ENCODE results near the gene PLA2G6.

PLA2G6 gene

GRCh38 chr22:38069372-38070249 lies 112.0 kb downstream of the PLA2G6 start:
- TF ChIP-seq TAF1 (IDR thresholded peaks at IDR 0.05; ENCODE audit: borderline replicate concordance, insufficient read depth, low read length): no peak
- no peak; the same call in 1 of the 2 replicates for TF ChIP-seq POLR2AphosphoS5 (IDR thresholded peaks at IDR 0.05; ENCODE audit: low read depth, low read length)
- TF ChIP-seq REST (IDR thresholded peaks at IDR 0.05; ENCODE audit: insufficient read depth in 1 of 2, low read depth in 2 of 2, low read length in 2 of 2): no peak
- TF ChIP-seq SIN3A (IDR thresholded peaks at IDR 0.05; ENCODE audit: borderline replicate concordance, insufficient read depth, low read length): no peak
- TF ChIP-seq FOXP2 (optimal IDR thresholded peaks at IDR 0.05; ENCODE audit: borderline replicate concordance, extremely low read depth, extremely low read length, insufficient read depth): peak; percentile 93

GRCh38 chr22:38068641-38069371 lies 112.8 kb downstream of the PLA2G6 start:
- TF ChIP-seq SIN3A (IDR thresholded peaks at IDR 0.05; ENCODE audit: borderline replicate concordance, insufficient read depth, low read length) (no peak), REST (IDR thresholded peaks at IDR 0.05; ENCODE audit: insufficient read depth in 1 of 2, low read depth in 2 of 2, low read length in 2 of 2) (no peak), TAF1 (IDR thresholded peaks at IDR 0.05; ENCODE audit: borderline replicate concordance, insufficient read depth, low read length) (no peak), POLR2AphosphoS5 (IDR thresholded peaks at IDR 0.05; ENCODE audit: low read depth, low read length) (no peak), FOXP2 (optimal IDR thresholded peaks at IDR 0.05; ENCODE audit: borderline replicate concordance, extremely low read depth, extremely low read length, insufficient read depth) (no peak)

- TF ChIP-seq SIN3A (IDR thresholded peaks at IDR 0.05; ENCODE audit: borderline replicate concordance, insufficient read depth, low read length) (no peak), TAF1 (IDR thresholded peaks at IDR 0.05; ENCODE audit: borderline replicate concordance, insufficient read depth, low read length) (no peak)
These were observed 113.8 kb downstream of the PLA2G6 start for GRCh38 chr22:38067761-38068360.

GRCh38 chr22:38067028-38067415 lies 114.6 kb downstream of the PLA2G6 start:
- no peak for TF ChIP-seq POLR2AphosphoS5 (IDR thresholded peaks at IDR 0.05; ENCODE audit: low read depth, low read length)
- TF ChIP-seq REST (IDR thresholded peaks at IDR 0.05; ENCODE audit: insufficient read depth in 1 of 2, low read depth in 2 of 2, low read length in 2 of 2): no peak
- no peak for TF ChIP-seq TAF1 (IDR thresholded peaks at IDR 0.05; ENCODE audit: borderline replicate concordance, insufficient read depth, low read length)
- no peak for TF ChIP-seq FOXP2 (optimal IDR thresholded peaks at IDR 0.05; ENCODE audit: borderline replicate concordance, extremely low read depth, extremely low read length, insufficient read depth)
- no peak for TF ChIP-seq SIN3A (IDR thresholded peaks at IDR 0.05; ENCODE audit: borderline replicate concordance, insufficient read depth, low read length)

DNA sequence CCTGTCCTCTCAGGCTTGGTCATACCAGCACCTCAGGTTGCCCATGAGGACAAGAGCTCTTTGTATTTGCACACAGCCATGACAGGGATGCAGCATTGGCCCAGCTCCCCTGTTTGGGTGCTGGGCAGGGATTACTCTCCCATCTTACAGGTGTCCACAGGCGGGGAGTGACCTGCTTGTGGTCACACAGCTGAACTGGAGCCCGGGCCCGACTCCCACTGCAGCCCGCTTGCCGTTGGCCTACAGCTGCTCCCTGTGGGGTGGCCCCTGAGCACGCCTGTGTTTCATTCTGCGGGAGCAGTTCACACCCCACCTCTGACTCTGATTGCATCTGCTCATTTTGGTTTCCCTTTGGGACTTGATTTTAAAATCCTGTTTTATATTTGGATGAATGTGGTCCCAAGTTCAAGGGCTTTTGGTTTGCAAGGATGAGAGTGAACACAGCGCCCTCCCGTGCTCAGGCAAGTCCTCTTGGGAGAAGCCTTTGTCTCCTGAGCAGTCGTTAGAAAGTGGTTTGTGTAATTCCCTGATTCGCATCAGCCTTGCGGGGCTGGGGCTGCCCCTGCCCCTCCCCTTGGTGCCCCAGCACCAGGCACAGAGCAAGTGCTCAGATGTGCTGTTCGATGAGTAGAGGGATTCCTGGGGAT lies 115.1 kb downstream of the PLA2G6 start:
- no peak for TF ChIP-seq TAF1 (IDR thresholded peaks at IDR 0.05; ENCODE audit: borderline replicate concordance, insufficient read depth, low read length)
- no peak for TF ChIP-seq POLR2AphosphoS5 (IDR thresholded peaks at IDR 0.05; ENCODE audit: low read depth, low read length)
- no peak for TF ChIP-seq FOXP2 (optimal IDR thresholded peaks at IDR 0.05; ENCODE audit: borderline replicate concordance, extremely low read depth, extremely low read length, insufficient read depth)
- no peak for TF ChIP-seq SIN3A (IDR thresholded peaks at IDR 0.05; ENCODE audit: borderline replicate concordance, insufficient read depth, low read length)
- TF ChIP-seq REST (IDR thresholded peaks at IDR 0.05; ENCODE audit: insufficient read depth in 1 of 2, low read depth in 2 of 2, low read length in 2 of 2): no peak
